GM21515 (cell line): ENCODE data around the gene COG4.
A peak's percentile ranks its signal among the peaks of the same experiment; 100 is the strongest.
"Not testable (repeated sequence)": the region's sequence is repeated elsewhere in the genome, so short reads cannot be mapped to it uniquely, and the experiment has no call there.

Experiments used
- ATAC-seq: cut with Tn5 transposase; IDR thresholded peaks from one replicate; pipeline ENCODE4 v1.9.1; 2021; ENCODE audit not compliant: unreplicated experiment

The COG4 gene

DNA sequence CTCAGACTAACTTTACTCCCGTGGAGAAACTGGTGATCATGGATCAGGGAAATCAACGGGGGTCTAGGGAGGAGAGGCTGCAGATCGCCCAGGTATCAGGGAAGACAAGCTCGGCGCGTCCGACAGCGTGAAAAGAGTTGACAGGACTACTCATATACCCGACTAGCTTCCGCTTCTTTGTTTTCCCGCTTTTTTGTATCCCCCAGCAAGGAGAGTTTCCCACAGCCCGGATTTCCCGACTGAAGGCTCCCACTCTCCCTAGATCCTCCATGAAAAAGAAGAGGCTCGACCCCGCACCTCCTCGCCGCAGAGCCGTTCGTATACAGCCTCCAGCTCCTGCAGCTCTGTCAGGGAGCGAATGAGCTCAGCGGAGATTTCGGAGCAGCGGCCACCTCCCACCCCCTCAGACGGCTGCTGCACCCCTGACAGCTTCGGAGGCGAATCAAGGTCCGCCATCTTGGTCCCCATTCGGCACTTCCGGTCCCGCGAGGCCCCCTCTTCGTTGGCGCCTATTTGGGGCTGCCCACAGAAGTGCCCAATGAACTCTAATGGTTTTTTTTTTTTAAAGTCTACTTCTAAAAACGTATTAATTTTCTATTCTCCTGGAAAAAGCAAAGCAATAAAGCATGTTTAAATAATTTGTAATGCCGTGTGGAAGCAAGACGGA is at the start of gene COG4:
TSS of gene COG4 (minus strand) at position 479 of the 667 bp plus-strand sequence. CDS start at position 468, 11 bp downstream.
- peak; percentile 66 for ATAC-seq

DNA sequence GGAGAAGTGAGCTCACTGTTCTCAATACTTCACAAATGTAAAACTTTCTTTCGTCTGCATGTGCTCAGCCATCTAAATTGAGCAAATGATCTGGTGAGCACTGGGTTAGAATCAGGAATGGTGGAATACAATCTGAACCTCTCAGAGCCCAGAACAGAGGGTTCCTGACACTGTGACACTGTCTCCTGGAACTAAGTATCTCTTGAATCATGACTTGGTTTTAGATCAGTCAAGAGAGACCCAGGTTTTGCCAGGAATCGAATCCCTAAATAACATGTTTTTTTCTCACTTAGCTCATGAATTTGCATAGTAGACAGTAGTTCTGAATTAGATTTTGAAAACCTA is 49.5 kb upstream of the COG4 start:
- ATAC-seq: no peak

DNA sequence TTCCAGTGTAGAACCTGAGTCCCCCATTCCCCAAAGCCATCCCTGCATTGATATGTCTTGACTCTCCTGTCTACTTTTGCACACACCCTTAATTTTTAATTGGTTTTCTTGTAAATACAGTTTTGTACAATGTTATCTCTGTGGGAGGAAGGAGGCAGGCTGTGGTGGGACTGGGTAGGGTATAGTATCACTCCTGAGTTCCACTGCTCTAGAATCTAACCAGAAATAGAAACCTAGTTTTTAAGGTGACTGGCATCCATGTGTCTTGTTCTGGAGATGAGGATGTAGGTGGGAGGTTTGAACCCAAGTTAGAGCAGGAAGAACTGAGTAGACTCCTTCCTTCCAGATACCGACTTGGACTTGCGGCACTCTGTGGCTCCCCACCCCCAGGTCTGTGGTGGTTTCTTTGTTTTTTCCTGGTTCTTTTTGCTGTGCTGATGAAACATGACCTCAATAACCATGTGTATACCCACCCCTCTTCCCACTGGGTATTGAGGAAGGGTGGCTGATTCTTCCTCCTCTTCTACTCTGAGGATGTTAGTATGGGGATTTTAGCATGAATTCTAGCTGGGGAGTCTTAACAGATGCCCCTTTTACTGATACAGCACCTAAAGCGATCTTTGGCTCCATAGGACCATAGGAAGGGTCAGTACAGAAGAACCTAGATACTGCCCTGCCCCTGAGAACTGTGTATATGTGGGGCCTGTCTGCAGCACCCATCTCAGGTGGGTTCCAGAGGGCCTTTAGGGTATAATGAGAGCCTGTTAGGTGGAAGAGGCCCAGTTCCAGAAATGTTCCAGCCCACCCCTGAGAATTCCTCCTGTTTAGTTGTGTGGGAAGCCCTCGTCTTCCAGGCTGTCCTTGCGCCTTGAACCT is 48.9 kb upstream of the COG4 start:
- no peak for ATAC-seq

DNA sequence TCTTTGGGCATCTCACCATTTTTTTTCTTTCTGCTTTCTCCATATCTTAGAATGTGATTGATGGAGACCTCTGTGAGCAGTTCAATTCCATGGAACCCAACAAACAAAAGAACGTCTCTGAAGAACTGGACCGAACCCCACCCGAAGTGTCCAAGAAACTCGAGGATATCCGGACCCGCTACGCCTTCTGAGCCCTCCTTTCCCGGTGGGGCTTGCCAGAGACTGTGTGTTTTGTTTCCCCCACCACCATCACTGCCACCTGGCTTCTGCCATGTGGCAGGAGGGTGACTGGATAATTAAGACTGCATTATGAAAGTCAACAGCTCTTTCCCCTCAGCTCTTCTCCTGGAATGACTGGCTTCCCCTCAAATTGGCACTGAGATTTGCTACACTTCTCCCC is 48.3 kb upstream of the COG4 start:
- no peak for ATAC-seq

DNA sequence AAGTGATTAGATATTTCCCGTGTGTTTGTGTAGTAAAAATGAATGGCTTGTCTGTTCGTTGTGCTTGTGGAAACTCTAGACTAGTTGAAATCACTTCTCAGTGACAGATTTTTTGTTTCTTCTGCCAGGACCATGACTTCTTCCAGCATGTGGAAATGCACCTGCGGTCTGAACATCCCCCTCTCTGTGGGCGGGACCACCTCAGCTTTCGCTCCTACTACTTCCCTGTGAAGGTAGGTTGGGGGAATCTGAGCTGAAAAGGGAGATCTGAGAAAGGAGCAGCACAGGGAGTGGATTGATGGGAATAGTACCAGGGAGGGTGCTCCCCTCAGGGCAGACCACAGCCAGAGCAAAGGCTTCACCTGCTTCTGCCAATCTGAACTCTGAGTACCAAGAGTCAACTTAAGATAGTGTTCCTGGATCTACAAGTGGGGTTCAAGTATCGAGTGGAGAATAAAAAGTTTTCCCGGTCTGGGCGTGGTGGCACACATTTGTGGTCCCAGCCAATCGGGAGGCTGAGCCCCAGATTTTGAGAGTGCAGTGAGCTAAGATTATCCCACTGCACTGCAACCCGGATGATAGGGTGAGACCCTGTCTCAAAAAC is 47.7 kb upstream of the COG4 start:
- no peak for ATAC-seq

DNA sequence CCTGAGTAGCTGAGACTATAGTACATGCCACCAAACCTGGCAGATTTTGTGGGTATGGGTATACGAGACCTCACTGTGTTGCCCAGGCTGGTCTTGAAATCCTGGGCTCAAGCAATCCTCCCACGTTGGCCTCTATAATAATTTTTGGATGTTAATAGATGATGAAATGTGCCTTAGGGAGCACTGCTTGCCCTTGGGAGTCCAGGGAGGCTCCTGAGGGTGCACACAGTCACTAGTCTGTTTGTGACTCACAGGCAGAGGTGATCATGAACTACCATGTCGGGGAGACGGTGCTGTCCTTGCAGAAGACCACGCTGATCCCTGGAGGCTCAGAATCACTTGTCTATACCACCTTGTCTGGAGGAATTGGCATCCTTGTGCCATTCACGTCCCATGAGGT is 46.4 kb upstream of the COG4 start:
- no peak for ATAC-seq

DNA sequence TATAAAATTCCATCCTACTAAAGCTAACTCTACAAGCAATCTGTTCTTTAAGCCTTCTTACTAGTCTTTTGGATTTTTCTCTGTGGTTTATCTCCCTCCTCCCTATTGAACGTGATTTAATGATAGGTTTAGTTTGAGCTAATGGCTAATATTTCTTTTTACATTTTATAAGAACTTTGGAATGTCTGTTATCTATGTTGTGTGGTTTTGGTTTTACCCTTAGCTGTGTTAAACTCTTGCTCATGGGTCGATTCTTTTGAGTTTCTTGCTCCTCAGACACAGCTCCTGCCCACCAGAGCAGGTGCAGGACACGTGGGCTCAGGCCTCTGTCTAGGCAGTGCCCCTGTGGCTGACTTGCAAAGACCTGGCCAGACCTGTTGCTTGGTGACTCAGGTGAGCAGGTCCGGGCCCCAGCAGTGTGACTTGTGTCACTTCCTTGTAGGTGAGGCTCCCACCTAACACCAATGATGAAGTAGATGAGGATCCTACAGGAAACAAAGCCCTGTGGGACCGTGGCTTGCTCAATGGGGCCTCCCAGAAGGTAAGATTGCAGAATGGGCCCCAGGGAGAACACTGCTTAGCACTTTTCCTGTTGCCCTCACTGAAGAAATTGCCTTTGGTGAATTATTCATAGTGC is 45.4 kb upstream of the COG4 start:
- ATAC-seq: no peak

DNA sequence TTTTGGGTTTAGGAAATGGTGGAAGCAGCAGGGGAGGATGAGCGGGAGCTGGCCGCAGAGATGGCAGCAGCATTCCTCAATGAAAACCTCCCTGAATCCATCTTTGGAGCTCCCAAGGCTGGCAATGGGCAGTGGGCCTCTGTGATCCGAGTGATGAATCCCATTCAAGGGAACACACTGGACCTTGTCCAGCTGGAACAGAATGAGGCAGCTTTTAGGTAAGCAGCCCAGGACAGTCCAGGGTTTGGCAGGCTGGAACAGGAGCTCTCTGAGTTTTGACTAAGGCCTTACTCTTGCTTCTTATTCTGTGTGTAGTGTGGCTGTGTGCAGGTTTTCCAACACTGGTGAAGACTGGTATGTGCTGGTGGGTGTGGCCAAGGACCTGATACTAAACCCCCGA is 41.7 kb upstream of the COG4 start:
- ATAC-seq: no peak

DNA sequence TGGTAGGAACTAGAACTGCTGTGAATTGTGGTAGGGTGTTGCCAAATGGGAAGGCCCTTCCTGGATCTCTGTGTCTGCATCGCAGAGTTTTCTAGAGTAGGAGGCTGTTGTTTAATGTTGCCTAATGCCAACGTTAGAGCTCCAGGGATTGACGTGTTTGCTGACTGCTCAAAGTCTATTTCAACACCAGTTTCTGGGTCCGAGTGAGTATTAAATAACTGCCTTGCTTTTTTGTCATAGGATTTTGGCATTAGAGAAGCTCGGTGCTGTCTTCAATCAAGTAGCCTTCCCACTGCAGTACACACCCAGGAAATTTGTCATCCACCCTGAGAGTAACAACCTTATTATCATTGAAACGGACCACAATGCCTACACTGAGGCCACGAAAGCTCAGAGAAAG is 40.3 kb upstream of the COG4 start:
- ATAC-seq: no peak

DNA sequence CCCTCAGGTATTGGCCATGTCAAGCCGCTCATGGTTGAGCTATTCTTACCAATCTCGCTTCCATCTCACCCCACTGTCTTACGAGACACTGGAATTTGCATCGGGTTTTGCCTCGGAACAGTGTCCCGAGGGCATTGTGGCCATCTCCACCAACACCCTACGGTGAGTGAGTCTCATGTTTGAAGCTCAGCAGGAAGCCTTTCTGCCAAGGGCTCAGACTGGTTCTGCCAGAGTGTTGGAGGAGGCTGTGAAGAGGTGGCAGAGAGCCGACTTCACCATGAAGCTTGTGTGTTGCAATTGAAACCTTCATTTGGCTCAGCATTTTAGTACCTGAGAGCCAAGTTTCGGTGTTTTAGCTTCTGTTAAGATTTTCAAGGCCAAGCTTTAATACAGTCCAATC is 38.3 kb upstream of the COG4 start:
- ATAC-seq: no peak

DNA sequence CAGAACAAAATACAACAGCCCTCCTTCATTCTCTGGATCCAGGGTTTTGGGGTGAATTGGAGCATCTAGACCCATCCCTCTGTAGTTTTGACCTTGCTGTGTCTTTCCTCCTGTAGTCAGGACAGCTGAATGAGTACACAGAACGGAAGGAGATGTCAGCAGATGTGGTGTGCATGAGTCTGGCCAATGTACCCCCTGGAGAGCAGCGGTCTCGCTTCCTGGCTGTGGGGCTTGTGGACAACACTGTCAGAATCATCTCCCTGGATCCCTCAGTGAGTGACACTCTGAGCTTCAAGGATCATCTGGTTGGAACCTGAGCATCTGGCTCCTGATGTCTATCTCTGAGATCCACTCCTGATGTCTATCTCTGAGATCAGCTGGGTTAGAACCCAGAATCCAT is 32.7 kb upstream of the COG4 start:
- no peak for ATAC-seq

DNA sequence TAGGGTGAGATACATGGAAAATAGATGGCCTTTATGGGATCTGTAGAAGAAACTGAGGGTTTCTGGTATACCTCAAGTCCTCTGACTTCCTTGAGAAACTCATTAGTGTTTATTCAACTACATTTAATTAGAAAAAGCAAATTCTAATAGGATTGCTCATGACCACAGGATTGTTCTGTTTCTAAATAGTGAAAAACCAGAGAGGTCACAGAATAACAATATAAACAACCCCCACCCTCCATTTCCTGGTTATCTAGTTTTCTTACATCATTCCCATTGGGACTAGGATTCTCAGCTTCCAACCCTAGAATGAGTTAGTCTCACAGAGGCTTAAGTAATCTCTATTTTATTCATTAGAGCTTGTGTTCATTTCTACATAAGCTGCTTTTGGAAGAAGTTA is 30.3 kb upstream of the COG4 start:
- no peak for ATAC-seq

DNA sequence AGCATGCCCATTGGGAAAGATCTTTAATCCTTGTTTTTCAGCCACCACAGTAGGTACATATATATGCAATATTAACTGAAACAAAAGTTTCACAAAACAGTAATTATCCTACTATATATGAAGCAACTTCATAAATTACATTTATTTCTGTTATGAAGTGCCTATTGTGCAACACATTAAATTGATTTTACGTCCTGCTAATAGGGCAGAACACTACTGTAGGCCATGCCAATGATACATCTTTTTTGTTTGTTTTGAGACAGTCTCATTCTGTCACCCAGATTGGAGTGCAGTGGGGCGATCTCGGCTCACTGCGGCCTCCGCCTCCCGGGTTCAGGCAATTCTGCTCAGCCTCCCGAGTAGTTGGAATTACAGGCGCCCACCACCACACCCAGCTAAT is 29.3 kb upstream of the COG4 start:
- no peak for ATAC-seq

DNA sequence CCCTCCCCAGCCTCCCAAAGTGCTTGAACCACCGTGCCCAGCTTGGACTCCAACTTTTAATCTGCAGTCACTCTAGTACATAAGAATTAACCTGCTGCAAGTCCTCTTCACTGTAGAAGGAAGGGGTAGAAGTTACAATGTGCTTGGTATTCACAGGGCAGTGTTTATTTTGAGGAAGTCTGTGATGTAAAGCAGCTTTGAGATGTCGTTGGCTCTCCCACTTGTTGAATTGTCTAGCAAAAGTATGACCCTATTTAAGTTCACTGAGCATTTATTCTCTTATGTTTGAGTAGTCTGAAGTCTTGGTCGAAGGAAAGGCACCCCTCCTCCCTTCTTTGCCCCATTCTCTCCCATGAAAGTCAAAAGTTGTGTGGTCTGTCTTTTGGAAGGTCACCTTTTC is 28.4 kb upstream of the COG4 start:
- ATAC-seq: no peak

DNA sequence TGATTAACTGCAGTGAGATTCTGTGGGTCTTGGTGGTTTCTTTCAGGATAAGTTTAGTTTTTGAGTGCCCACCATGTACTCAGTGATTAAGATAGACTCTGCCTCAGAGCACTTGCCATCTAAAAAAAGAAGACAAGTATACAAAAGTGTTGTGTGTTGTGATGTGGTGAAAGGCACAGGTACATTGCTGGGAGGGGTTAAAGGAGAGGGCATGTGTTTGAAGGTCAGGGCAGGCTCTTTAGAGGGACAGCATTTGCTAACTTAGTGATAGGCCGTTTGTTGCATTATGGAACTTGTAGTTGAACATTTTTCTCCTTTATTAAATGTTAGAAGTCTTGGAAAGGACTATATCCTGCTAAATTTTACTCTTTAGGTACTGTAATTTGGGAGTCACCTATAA is 26.7 kb upstream of the COG4 start:
- ATAC-seq: no peak

DNA sequence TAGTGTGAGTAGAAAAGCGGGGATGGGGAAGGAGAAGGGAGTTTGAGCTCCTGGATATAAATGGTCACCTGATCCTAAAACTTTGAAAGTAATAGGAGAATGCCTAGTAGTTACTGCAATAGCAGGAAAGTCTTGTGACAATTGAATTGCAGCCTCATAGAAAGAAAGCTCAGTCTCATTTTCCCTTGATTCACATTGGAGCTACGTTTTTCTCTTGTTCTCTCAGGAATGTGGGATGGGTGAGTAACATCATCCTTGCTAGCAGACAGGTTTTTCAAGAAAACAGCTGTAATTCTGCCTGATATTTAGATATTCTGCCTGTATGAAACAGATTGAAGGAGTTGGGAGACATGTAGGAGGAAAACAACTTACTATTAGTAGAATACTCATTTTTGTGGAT is 25.6 kb upstream of the COG4 start:
- ATAC-seq: no peak

DNA sequence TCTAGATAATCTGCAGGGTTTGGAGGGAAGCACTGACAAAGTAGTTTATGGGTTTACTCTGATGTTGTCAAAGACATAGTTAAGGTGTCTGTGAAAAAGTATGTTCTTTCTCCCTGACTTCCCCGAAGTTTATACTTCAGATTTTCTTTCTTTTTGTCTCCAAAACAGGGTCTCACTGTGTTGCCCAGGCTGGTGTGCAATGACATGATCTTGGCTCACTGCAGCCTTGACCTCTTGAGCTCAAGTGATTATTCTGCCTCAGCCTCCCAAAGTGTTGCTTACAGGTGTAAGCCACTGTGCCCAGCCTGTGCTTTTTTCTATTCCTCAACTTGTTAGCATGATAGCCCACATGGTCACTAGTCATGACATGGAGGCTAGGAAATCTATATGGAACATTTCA is 21.2 kb upstream of the COG4 start:
- ATAC-seq: no peak

DNA sequence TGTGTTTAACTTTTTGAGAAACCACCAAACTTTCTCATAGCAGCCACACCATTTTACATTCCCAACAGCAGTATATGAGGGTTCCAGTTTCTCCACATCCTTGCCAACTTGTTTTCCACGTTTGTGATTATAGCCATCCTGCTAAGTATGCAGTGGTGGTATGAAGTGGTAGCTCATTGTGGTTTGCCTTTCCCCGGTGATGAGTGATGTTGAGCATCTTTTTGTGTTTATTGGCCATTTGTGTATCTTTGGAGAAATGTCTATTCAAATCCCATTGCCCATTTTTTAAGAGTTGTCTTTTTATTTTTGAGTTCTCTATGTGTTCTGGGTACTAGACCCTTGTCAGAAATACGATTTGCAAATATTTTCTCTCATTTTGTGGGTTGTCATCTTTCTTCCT is 17.6 kb upstream of the COG4 start:
- ATAC-seq: no peak

DNA sequence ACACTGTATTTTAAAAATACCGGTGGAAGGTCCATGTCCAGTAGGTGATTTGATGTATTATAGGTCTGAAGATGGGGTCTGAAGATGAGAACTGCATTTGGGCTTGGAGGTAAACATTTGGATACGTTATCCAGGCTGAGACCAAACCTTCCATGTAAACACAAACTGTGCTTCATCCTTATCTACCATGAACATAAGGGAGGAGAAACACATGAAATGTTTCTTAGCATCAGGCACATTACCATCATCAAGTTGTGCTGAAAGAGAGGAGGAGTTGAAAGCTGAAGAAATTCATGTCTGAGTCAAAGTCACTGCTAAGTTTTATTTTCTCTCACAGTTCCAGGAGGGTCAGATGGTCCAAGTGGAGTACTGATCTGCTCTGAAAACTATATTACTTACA is 11.6 kb upstream of the COG4 start:
- no peak for ATAC-seq

DNA sequence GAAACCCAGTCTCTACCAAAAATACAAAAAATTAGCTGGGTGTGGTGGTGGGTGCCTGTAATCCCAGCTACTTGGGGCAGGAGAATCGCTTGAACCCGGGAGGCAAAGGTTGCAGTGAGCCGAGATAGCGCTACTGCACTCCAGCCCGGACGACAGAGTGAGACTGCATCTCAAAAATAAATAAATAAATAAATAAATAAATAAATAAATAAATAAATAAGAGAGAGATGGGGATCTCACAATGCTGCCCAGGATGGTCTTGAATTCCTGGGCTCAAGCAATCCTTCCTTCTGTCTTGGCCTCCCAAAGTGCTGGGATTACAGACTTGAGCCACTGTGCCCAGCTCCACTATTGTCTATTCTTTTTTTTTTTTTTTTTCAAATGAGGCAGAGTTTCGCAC is 6.6 kb upstream of the COG4 start:
- not testable (repeated sequence) for ATAC-seq

DNA sequence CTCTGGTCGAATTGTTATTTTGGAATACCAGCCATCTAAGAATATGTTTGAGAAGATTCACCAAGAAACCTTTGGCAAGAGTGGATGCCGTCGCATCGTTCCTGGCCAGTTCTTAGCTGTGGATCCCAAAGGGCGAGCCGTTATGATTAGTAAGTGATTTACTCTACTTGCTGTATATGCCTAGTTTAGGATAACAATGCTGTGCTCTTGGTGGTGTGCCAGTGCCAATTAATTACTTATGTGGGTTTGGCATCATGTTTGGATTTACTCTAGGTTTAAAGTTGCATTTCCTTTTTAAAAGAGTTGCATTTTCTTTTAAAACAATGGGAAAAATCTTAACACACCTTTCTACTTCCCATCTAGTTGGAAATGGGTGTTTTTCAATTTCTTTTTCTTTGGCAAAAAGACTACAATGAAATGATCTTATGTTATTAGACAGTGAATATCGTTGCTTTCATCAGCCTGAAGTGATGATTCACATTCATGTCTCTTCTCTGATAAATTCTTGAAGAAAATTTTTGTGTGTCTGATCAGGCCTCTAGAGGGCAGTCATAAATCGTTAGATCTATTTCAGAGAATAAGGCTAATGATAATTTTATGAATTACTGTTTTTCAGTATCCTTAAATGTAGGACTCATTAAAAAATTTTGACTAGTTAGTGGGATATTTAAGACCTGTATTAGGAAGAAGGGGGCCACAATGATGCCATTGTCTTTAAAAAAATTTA is 5.9 kb upstream of the COG4 start:
- ATAC-seq: no peak
